Eye (tissue), 1 donor: ENCODE measurements around the gene IFT57.

ENCODE experiments used
- DNase-seq: peaks from one replicate; pipeline ENCODE4 v3.0.0-alpha.2; 2015

IFT57 gene

GRCh38 chr3:108215871-108216270 is 6.4 kb downstream of the IFT57 start:
- DNase-seq, result no peak

GRCh38 chr3:108209579-108209978 is 12.6 kb downstream of the IFT57 start:
- DNase-seq, result no peak

DNA sequence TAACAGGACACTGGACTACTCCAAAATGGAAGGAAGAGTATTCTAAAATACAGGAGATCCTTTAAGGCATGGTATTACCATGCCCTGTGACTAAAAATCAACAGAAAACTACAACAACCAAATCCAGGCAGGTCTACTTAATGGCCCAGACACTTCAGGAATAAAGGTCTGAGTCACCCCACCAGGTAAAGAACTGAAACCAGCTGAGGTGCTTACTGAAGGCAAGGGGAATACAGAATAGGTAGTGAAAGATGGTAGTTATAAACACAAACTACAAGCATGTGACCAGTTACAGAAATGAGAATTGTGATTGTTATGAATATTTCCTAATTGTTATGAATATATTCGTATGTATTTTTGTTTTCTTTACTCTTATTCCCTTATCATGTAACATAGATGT is 13.4 kb downstream of the IFT57 start:
- no peak for DNase-seq

GRCh38 chr3:108202834-108203233 is 19.4 kb downstream of the IFT57 start:
- DNase-seq, result no peak

- DNase-seq, result no peak
Measured at GRCh38 chr3:108202080-108202479, 20.1 kb downstream of the IFT57 start.

DNA sequence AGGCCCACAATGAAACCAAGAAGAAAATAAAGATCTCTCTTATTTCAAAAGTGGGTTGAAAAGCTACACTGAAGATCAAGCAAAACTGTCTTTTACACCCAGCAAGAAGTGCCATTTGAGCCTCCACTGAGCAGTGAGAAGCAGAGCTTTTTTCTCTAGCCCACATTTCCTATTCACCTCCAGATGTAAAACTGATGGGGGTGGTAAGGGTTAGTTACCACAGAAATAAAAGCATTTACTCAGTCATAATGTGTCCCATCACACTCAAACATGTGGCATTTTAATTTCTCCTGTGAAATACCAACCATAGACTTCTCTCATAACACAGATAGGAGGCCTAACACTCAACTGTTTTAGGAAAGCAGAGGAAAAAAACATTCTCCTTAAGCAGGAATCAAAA is 21.0 kb downstream of the IFT57 start:
- DNase-seq, result no peak

- no peak for DNase-seq
Measured at GRCh38 chr3:108200578-108200977, 21.6 kb downstream of the IFT57 start.

- no peak for DNase-seq
Measured at GRCh38 chr3:108200024-108200423, 22.2 kb downstream of the IFT57 start.

- no peak for DNase-seq
Measured at GRCh38 chr3:108191394-108191793, 30.8 kb downstream of the IFT57 start.

DNA sequence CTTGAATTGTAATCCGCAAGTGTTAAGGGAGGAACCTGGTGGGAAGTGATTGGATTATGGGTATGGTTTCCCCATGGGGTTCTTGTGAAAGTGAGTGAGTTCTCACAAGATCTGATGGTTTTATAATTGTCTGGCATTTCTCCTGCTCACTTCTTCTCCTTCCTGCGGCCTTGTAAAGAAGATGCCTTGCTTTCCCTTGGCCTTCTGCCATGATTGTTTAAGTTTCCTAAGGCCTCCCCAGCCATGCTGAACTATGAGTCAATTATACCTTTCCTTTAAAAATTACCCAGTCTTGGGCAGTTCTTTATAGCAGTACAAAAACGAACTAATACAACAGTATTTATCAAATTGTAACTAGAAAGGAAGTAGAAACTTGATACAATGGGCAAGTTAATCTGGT is 31.9 kb downstream of the IFT57 start:
- no peak for DNase-seq

DNA sequence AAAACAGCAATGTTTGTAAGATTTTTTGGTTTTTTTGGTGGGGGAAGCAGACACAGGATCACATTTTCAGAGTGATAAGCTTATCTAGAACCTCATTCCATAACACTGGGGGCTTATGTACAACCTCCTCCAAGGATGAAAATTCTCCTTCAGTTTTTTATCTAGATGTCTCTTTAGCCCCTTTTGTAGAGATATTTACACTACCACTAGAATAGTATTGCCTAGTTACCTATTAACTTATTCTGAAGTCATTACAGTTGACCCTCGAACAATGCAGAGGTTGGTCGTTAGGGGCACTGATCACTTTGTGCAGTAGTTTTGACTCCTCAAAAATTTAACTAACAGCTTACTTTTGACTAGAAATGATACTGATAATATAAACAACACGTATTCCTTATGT is 32.8 kb downstream of the IFT57 start:
- no peak for DNase-seq

- DNase-seq, result no peak
Measured at GRCh38 chr3:108185536-108185935, 36.7 kb downstream of the IFT57 start.

DNA sequence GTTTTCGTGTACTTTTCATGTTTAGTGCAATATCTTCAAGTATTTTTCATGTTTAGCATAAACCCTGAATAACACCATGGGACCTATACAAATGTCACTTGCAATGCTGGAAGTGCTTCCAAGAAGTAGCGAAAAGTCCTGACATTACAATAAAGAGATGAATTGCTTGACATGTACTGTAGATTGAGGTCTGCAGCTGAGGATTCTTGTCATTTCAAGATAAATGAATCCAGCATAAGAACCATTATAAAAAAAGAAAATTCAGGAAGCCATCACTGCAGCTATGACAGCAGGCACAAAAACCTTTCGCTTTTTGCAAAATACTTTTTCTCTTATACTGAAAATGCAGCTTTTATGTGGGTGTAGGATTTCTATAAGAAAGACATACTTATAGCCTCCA is 37.4 kb downstream of the IFT57 start:
- DNase-seq, result no peak

GRCh38 chr3:108183971-108184370 is 38.3 kb downstream of the IFT57 start:
- no peak for DNase-seq

DNA sequence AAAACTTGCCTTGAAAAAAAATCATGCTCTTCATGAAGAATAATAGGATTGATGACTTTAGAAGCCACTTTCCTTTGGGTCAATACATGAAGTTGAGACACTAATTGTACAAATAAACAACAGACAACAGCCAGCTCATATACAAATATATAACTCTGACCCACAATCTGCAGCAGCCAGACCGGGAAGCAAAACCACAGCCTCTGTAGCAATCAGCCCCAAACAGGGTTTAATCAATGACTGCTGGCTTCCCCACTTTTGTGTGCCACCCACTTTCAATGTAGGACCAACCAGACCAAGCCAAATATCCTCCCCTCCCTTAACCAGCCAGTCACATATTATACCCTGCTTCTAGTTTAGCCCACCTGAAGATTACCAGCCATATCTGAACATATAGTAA is 39.0 kb downstream of the IFT57 start:
- DNase-seq, result no peak

GRCh38 chr3:108182339-108182738 is 39.9 kb downstream of the IFT57 start:
- DNase-seq, result no peak

DNA sequence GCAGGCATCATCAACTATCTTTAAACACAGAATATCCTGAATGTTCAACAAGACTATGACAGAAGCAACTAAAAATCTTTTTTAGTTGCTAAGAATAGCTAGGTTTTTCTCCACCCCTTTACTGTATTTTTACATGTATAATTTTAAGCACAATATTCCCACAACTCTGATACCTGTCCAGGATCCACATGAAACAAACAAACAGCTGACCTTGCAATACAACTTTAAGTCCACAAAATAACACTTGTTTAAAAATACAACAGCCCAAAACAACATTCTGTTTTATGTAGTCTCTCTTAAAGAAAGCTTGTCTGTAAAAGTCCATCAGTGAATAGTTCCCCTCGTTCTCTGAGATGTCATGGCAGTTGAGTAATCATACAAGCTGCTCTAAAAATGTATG is 41.1 kb downstream of the IFT57 start:
- DNase-seq, result no peak

GRCh38 chr3:108180194-108180593 is 42.0 kb downstream of the IFT57 start:
- DNase-seq, result no peak

DNA sequence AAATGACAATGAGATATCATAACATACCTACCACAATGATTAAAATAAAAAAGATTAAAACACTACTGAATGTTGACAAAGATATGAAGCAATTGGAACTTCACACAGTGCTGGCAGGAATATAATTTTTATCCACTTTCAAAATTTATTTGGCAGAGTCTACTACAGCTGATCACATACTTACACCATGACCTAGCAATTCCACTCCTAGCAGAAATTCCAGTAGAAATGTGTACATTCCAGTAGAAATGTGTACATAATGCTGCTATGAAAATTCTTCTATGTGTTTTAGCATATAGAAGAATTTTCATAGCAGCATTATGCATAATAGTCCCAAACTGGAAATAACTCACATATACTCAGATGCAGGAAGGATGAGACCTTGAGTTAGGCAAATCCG is 43.5 kb downstream of the IFT57 start:
- no peak for DNase-seq

- DNase-seq, result no peak
Measured at GRCh38 chr3:108177536-108177935, 44.7 kb downstream of the IFT57 start.

- DNase-seq, result no peak
Measured at GRCh38 chr3:108175352-108175751, 46.9 kb downstream of the IFT57 start.

GRCh38 chr3:108171106-108171505 is 51.1 kb downstream of the IFT57 start:
- no peak for DNase-seq

GRCh38 chr3:108164391-108164790 is 57.8 kb downstream of the IFT57 start:
- no peak for DNase-seq

GRCh38 chr3:108159865-108160264 is 62.4 kb downstream of the IFT57 start:
- no peak for DNase-seq

- no peak for DNase-seq
Measured at GRCh38 chr3:108159105-108159504, 63.1 kb downstream of the IFT57 start.

DNA sequence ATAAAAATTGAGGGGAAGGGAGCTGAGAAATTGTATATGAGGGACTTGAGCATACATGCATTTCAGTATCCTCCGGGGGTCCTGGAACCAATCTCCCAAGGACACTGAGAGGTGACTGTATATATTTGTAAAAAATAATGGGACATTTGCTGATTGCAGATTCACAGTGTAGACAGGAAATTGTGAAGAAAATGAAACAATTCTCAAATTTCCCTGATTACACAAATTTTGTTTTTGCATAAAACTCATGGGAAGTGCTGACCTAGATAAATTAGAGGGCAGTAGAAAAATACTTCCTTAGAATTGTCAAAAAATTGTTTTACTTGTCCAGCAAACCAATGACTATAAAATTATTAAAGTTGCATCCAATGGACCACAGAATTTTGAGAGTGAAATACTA is 64.0 kb downstream of the IFT57 start:
- no peak for DNase-seq
